SK-N-SH (cell line): ENCODE measurements around the gene DSCAML1. TPM values are rescaled to one million over a fixed set of nuclear protein-coding genes. Genes with fewer than 3 reads are reported as not detected.

Experiments used
- CTCF ChIA-PET: fragments of 300-600, 350-600 bp; formaldehyde crosslinking; extraction: SDS; loops from one replicate; lab custom pipeline; 2021; lab: Yijun Ruan, JAX
- POLR2A ChIA-PET: fragments of 350-600 bp; sonication (Branson Sonifier 250); formaldehyde crosslinking; extraction: SDS; loops from one replicate; lab custom pipeline; 2020; ENCODE audit warnings: antibody characterized with exemption, inconsistent platforms; lab: Yijun Ruan, JAX
- DNase-seq: peaks from one replicate; pipeline ENCODE4 v3.0.0; 2012
- H2AFZ ChIP-seq: fragments of 200-600 bp; sonication (generic); 2 replicates; pipeline ENCODE4 v1.8.1; 2016; ENCODE audit warnings: antibody characterized with exemption, mild to moderate bottlenecking, low read depth
- H3F3A ChIP-seq: fragments of 200-600 bp; sonication (generic); replicated peaks from 2 replicates; pipeline ENCODE3; 2016; ENCODE audit warnings: antibody characterized with exemption, mild to moderate bottlenecking; ENCODE audit not compliant: insufficient read depth
- H3K27ac ChIP-seq, 2 experiments: fragments of 200-500 bp in 1 of 2; fragments of 200-600 bp in 1 of 2; sonication (Bioruptor generic) in 1 of 2; sonication (generic), shearing (Covaris generic) in 1 of 2; 2 replicates each; pipeline versions ENCODE4 v1.5.1 to v1.6.1; 2014 to 2016; ENCODE audit warnings: low read depth in 2 of 2, inconsistent platforms in 1 of 2, low read length in 1 of 2, mild to moderate bottlenecking in 1 of 2, mixed read lengths in 1 of 2
- H3K27me3 ChIP-seq: fragments of 200-600 bp; sonication (generic), shearing (Covaris generic); 2 replicates; pipeline ENCODE4 v1.6.1; 2016; ENCODE audit warnings: mixed run types; ENCODE audit not compliant: insufficient read depth
- H3K36me3 ChIP-seq, 2 experiments: fragments of 200-500 bp in 1 of 2; fragments of 200-600 bp in 1 of 2; sonication (Bioruptor generic) in 1 of 2; sonication (generic) in 1 of 2; replicated peaks in 1 of 2; 2 replicates each; pipeline versions ENCODE3 to v1.5.1; 2014 to 2016; ENCODE audit warnings: low read length in 1 of 2, mild to moderate bottlenecking in 1 of 2; ENCODE audit not compliant: insufficient read depth in 2 of 2, control insufficient read depth in 1 of 2
- H3K4me1 ChIP-seq, 2 experiments: fragments of 200-500 bp in 1 of 2; fragments of 200-600 bp in 1 of 2; sonication (Bioruptor generic) in 1 of 2; sonication (generic), shearing (Covaris generic) in 1 of 2; 2 replicates each; pipeline versions ENCODE4 v1.5.1 to v1.6.1; 2014 to 2016; ENCODE audit warnings: low read depth in 1 of 2, low read length in 1 of 2, mixed run types in 1 of 2; ENCODE audit not compliant: insufficient read depth in 2 of 2, control insufficient read depth in 1 of 2
- H3K4me2 ChIP-seq: fragments of 200-600 bp; sonication (generic), shearing (Covaris generic); 2 replicates; pipeline ENCODE4 v1.6.1; 2017; ENCODE audit warnings: mixed run types
- H3K4me3 ChIP-seq, 2 experiments: fragments of 200-500 bp in 1 of 2; fragments of 200-600 bp in 1 of 2; sonication (Bioruptor generic) in 1 of 2; sonication (generic), shearing (Covaris generic) in 1 of 2; 2 replicates each; pipeline versions ENCODE4 v1.5.1 to v1.8.1; 2014 to 2016; ENCODE audit warnings: low read depth in 2 of 2, inconsistent platforms in 1 of 2, low read length in 1 of 2, mild to moderate bottlenecking in 1 of 2, mixed read lengths in 1 of 2, moderate library complexity in 1 of 2
- H3K79me2 ChIP-seq: fragments of 200-600 bp; sonication (generic); 2 replicates; pipeline ENCODE4 v1.8.1; 2017; ENCODE audit warnings: mild to moderate bottlenecking; ENCODE audit not compliant: insufficient read depth
- H3K9ac ChIP-seq: fragments of 200-600 bp; sonication (generic); 2 replicates; pipeline ENCODE4 v1.6.1; 2017; ENCODE audit warnings: mixed run types
- H3K9me2 ChIP-seq: fragments of 200-600 bp; sonication (generic); 2 replicates; pipeline ENCODE4 v1.6.1; 2017; ENCODE audit warnings: mixed run types
- H3K9me3 ChIP-seq: fragments of 200-600 bp; sonication (generic); 2 replicates; pipeline ENCODE4 v1.6.1; 2017; ENCODE audit warnings: mixed run types, mild to moderate bottlenecking, moderate library complexity
- H4K20me1 ChIP-seq: fragments of 200-600 bp; sonication (generic); 2 replicates; pipeline ENCODE4 v1.6.1; 2017; ENCODE audit warnings: mild to moderate bottlenecking, mixed run types; ENCODE audit not compliant: insufficient read depth
- CHD2 ChIP-seq: fragments of 150-350 bp; IDR thresholded peaks from 2 replicates; pipeline ENCODE4 v1.6.1; 2018; ENCODE audit warnings: low read length; ENCODE audit not compliant: partially characterized antibody
- EP300 ChIP-seq, 2 experiments: IDR thresholded peaks; 2 replicates each; pipeline versions ENCODE4 v1.4.0 to v1.6.1; 2012; ENCODE audit warnings: borderline replicate concordance in 1 of 2, low read depth in 1 of 2, low read length in 1 of 2
- FOXM1 ChIP-seq: IDR thresholded peaks from 2 replicates; pipeline ENCODE4 v1.4.0; 2012; ENCODE audit warnings: low read depth, mild to moderate bottlenecking
- GABPA ChIP-seq: IDR thresholded peaks from 2 replicates; pipeline ENCODE4 v1.4.0; 2012; ENCODE audit warnings: low read depth, mild to moderate bottlenecking
- GATA2 ChIP-seq: sonication (generic); formaldehyde crosslinking; IDR thresholded peaks from 2 replicates; pipeline ENCODE4 v1.5.0; 2020; ENCODE audit warnings: mild to moderate bottlenecking, missing genetic modification reagents
- MEF2A ChIP-seq: IDR thresholded peaks from 2 replicates; pipeline ENCODE4 v1.4.0; 2012; ENCODE audit warnings: low read depth, borderline replicate concordance
- NFIC ChIP-seq: IDR thresholded peaks from 2 replicates; pipeline ENCODE4 v1.4.0; 2012; ENCODE audit warnings: borderline replicate concordance
- RAD21 ChIP-seq: IDR thresholded peaks from 2 replicates; pipeline ENCODE4 v1.6.1; 2012; ENCODE audit warnings: mild to moderate bottlenecking, low read length
- RFX5 ChIP-seq: IDR thresholded peaks from 2 replicates; pipeline ENCODE4 v1.6.1; 2012; ENCODE audit warnings: mild to moderate bottlenecking, improper control_type of control experiment, low read length
- RXRA ChIP-seq: IDR thresholded peaks from 2 replicates; pipeline ENCODE4 v1.4.0; 2012; ENCODE audit warnings: low read depth, mild to moderate bottlenecking, borderline replicate concordance
- SIN3A ChIP-seq: IDR thresholded peaks from 2 replicates; pipeline ENCODE4 v1.6.1; 2012; ENCODE audit warnings: low read depth, mild to moderate bottlenecking, low read length, moderate library complexity, borderline replicate concordance
- TAF1 ChIP-seq: IDR thresholded peaks from 2 replicates; pipeline ENCODE4 v1.6.1; 2012; ENCODE audit warnings: low read depth, mild to moderate bottlenecking, low read length, moderate library complexity, borderline replicate concordance
- TCF12 ChIP-seq: IDR thresholded peaks from 2 replicates; pipeline ENCODE4 v1.4.0; 2012
- YY1 ChIP-seq: IDR thresholded peaks from 2 replicates; pipeline ENCODE4 v1.4.0; 2012; ENCODE audit warnings: low read depth, mild to moderate bottlenecking
- WGBS: methylation state at CpG from one replicate; pipeline ENCODE4 v1.1.6; 2017; ENCODE audit warnings: low lambda C conversion rate; 5-methylcytosine and 5-hydroxymethylcytosine counted together
- polyA plus RNA-seq, 3 experiments: library from polyadenylated mRNA; depleted of rRNA; stranded (reverse); fragments of >200 nt; gene quantifications; 2 replicates each; pipeline ENCODE4 v1.2.3, GENCODE V29; 2012
- TF ChIP-seq, protein P1 (sequence below): IDR thresholded peaks from 2 replicates; pipeline ENCODE4; 2012
- TF ChIP-seq, protein P2 (sequence below): fragments of 200-600 bp; sonication (generic); IDR thresholded peaks from 2 replicates; pipeline ENCODE4 v1.6.1; 2017; ENCODE audit warnings: antibody characterized with exemption, mild to moderate bottlenecking, moderate library complexity
- TF ChIP-seq, protein P3 (sequence below): fragments of 150-350 bp; IDR thresholded peaks from 2 replicates; pipeline ENCODE4 v1.6.1; 2017; ENCODE audit warnings: antibody characterized with exemption, low read length, low read depth, borderline replicate concordance

Gene DSCAML1
- polyA plus RNA-seq, 1 of the 3 experiments (the other 2 are of a cell fraction): not detected

- no peak for DNase-seq
- 53% methylated on average over 8 of the region's 8 CpGs for WGBS
- POLR2A ChIA-PET: no interaction called here
These were observed 356.8 kb downstream of the DSCAML1 start for GRCh38 chr11:117440258-117440657.

GRCh38 chr11:117439256-117439655 is 357.8 kb downstream of the DSCAML1 start:
- CTCF ChIA-PET: interaction anchor here (1.2 to 9.8 kb wide), 2 partner anchors 13 to 369 kb away, joined by 5 to 239 read pairs; no protein-coding TSS in a partner anchor
- TF ChIP-seq, protein P1, sequence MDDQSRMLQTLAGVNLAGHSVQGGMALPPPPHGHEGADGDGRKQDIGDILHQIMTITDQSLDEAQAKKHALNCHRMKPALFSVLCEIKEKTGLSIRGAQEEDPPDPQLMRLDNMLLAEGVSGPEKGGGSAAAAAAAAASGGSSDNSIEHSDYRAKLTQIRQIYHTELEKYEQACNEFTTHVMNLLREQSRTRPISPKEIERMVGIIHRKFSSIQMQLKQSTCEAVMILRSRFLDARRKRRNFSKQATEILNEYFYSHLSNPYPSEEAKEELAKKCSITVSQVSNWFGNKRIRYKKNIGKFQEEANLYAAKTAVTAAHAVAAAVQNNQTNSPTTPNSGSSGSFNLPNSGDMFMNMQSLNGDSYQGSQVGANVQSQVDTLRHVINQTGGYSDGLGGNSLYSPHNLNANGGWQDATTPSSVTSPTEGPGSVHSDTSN: no peak
- TF ChIP-seq, protein P2, sequence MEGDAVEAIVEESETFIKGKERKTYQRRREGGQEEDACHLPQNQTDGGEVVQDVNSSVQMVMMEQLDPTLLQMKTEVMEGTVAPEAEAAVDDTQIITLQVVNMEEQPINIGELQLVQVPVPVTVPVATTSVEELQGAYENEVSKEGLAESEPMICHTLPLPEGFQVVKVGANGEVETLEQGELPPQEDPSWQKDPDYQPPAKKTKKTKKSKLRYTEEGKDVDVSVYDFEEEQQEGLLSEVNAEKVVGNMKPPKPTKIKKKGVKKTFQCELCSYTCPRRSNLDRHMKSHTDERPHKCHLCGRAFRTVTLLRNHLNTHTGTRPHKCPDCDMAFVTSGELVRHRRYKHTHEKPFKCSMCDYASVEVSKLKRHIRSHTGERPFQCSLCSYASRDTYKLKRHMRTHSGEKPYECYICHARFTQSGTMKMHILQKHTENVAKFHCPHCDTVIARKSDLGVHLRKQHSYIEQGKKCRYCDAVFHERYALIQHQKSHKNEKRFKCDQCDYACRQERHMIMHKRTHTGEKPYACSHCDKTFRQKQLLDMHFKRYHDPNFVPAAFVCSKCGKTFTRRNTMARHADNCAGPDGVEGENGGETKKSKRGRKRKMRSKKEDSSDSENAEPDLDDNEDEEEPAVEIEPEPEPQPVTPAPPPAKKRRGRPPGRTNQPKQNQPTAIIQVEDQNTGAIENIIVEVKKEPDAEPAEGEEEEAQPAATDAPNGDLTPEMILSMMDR: no peak
- TF ChIP-seq RXRA (no peak), YY1 (no peak), NFIC (no peak), EP300 (IDR thresholded peaks at IDR 0.05; ENCODE audit: borderline replicate concordance in 1 of 2, low read depth in 1 of 2, low read length in 1 of 2) (no peak), RAD21 (no peak), GABPA (no peak), TAF1 (no peak), CHD2 (no peak), RFX5 (no peak)

More at GRCh38 chr11:117440258-117440657, 356.8 kb downstream of the DSCAML1 start:
- Histone ChIP-seq H3K27me3 (peaks cover 16% of the 10 kb centered on the region; the same call in 1 of the 2 replicates), H2AFZ (no peak overlapping the region), H3K4me1 (peaks cover 0 to 22% of the 10 kb centered on the region in 2 experiments; a peak in 2 of 4 replicates), H3K36me3 (no peaks in the 10 kb centered on the region), H4K20me1 (no peaks in the 10 kb centered on the region), H3K27ac (no peak overlapping the region), H3K79me2 (no peaks in the 10 kb centered on the region), H3K9me3 (no peaks in the 10 kb centered on the region), H3K9me2 (no peaks in the 10 kb centered on the region), H3K9ac (no peak overlapping the region), H3K4me3 (no peak overlapping the region), H3F3A (no peaks in the 10 kb centered on the region), H3K4me2 (no peak overlapping the region)
- CTCF ChIA-PET: interaction anchor here (1.0 to 9.8 kb wide), 4 partner anchors 11 to 506 kb away, joined by 3 to 239 read pairs (median 88); no protein-coding TSS in a partner anchor
- TF ChIP-seq GATA2 (CRISPR knock-in tag) (no peak), RFX5 (no peak), RAD21 (no peak), FOXM1 (no peak), GABPA (no peak), MEF2A (no peak), TCF12 (no peak), TAF1 (no peak), SIN3A (no peak)
- TF ChIP-seq, protein P1: no peak
- TF ChIP-seq, protein P3, sequence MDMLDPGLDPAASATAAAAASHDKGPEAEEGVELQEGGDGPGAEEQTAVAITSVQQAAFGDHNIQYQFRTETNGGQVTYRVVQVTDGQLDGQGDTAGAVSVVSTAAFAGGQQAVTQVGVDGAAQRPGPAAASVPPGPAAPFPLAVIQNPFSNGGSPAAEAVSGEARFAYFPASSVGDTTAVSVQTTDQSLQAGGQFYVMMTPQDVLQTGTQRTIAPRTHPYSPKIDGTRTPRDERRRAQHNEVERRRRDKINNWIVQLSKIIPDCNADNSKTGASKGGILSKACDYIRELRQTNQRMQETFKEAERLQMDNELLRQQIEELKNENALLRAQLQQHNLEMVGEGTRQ: no peak
- TF ChIP-seq, protein P2: no peak

More at GRCh38 chr11:117439256-117439655, 357.8 kb downstream of the DSCAML1 start:
- WGBS: 17% methylated on average over 1 of the region's 13 CpGs
- Histone ChIP-seq H3K4me3 (no peak overlapping the region), H3K27ac (no peak overlapping the region), H3K9me3 (no peaks in the 10 kb centered on the region), H3K36me3 (no peaks in the 10 kb centered on the region), H3K4me1 (peaks cover 0 to 16% of the 10 kb centered on the region in 2 experiments; a peak in 1 of 4 replicates), H3K27me3 (peaks cover 6% of the 10 kb centered on the region; the same call in 1 of the 2 replicates), H3K79me2 (no peaks in the 10 kb centered on the region), H3K4me2 (no peak overlapping the region), H3F3A (no peaks in the 10 kb centered on the region), H4K20me1 (no peaks in the 10 kb centered on the region), H3K9me2 (no peaks in the 10 kb centered on the region), H3K9ac (no peak overlapping the region), H2AFZ (no peak overlapping the region)
- DNase-seq: no peak
- POLR2A ChIA-PET: no interaction called here
